Activated T-helper 2 cell treated with anti-CD3 and anti-CD28 coated beads, Interferon-gamma antibody, Interleukin-2, Interleukin-4, amounts not matched to agents 10 μg/mL and 5 μg/mL and 100 μg/mL, durations not matched to agents 14 hours and 24 hours and 36 hours (primary cell): ENCODE data around the gene CDC27. TPM values are rescaled to one million over a fixed set of nuclear protein-coding genes. Genes with fewer than 3 reads are reported as not detected.
"Not testable (repeated sequence)": the region's sequence is repeated elsewhere in the genome, so short reads cannot be mapped to it uniquely, and the experiment has no call there.

Experiments used
- DNase-seq: peaks from one replicate; pipeline ENCODE4 v3.0.0; 2021; ENCODE audit warnings: low spot score
- H3K27ac Mint-ChIP-seq: one replicate; pipeline ENCODE4 v1.8.0; 2021; ENCODE audit warnings: mixed read lengths
- H3K27me3 Mint-ChIP-seq: one replicate; pipeline ENCODE4 v1.8.0; 2021; ENCODE audit warnings: low read depth, mixed read lengths
- H3K36me3 Mint-ChIP-seq: one replicate; pipeline ENCODE4 v1.8.0; 2021; ENCODE audit warnings: low read depth, mixed read lengths
- H3K4me1 Mint-ChIP-seq: one replicate; pipeline ENCODE4 v1.8.0; 2021; ENCODE audit warnings: low read depth, mixed read lengths
- H3K4me3 Mint-ChIP-seq: one replicate; pipeline ENCODE4 v1.8.0; 2021; ENCODE audit warnings: low read depth, mild to moderate bottlenecking, moderate library complexity, mixed read lengths
- H3K9me3 Mint-ChIP-seq: one replicate; pipeline ENCODE4 v1.8.0; 2021; ENCODE audit warnings: mixed read lengths
- intact Hi-C: fragments of 100-400 bp; cut with micrococcal nuclease; formaldehyde crosslinking; loops from one replicate; pipeline ENCODE4 v1.15.1; 2023
- total RNA-seq: library from RNA; stranded (reverse); gene quantifications from 2 replicates; pipeline ENCODE4 v1.2.3, GENCODE V29; 2022

The CDC27 gene
- total RNA-seq, 1 donor from 2014 or later, result 102 TPM

DNA sequence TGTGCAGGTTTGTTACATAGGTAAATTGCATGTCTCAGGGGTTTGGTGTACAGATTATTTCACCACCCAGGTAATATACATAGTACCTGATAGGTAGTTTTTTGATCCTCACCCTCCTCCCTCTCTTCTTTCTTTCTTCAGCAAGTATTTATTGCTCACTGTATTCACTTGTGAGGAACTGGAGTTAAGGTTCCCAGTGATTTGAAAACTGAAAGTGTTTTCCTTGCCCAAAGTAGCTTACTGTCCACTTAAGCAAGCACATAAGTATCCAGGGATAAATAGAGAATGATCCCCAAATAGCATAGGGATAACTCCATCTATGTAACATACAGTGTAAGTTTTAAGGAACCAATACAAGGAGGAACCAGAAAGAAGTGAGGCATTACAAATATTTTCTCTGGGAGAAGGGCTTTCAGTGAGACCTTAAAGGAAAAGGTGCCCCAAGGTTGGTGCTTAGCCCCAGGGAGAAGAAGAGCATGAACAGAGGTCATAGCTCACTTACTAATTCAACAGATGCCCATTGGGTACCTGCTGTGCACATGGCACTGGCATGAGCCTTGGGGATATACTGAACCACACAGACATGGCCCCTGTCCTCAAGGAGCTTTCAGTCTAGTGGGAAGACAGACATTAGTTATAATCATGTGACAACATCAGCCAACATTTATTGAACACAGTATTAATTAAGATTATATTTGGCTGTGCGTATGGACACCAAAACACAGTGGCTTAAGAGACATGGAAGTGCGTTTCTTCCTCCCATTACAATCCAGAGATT is 37.0 kb upstream of the CDC27 start:
- H3K27ac Mint-ChIP-seq, result no peak overlapping the region
- intact Hi-C loops, result no loop called here
- no peak for DNase-seq
- H3K4me1 Mint-ChIP-seq, result peaks cover 22% of the 10 kb centered on the region
- peaks cover 3% of the 10 kb centered on the region for H3K36me3 Mint-ChIP-seq
- peaks cover 14% of the 10 kb centered on the region for H3K27me3 Mint-ChIP-seq
- no peak overlapping the region for H3K4me3 Mint-ChIP-seq
- peaks cover 13% of the 10 kb centered on the region for H3K9me3 Mint-ChIP-seq

DNA sequence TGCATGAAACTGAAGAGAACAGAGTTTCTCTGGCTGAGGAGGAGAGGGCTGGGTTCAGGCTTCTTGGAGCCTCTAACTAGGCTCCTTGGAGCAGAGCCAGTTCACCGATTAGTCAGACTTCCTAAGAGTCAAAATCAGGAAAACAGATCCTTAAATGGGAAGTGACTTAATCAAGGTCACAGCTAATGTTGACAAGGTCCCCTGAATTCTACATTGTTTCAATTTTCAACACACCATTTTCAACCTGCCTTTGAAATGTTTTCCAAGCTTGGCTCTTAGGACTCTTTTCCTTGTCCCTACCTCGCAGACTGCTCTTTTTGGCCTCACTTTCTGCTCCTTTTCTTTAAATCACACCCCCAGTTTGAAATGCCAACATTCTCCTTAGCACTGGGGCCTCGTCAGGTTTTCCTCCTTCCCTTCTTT is 36.4 kb upstream of the CDC27 start:
- Mint-ChIP-seq H3K27me3 (peaks cover 7% of the 10 kb centered on the region), H3K36me3 (peaks cover 3% of the 10 kb centered on the region), H3K27ac (no peak overlapping the region), H3K4me3 (no peak overlapping the region), H3K9me3 (peaks cover 13% of the 10 kb centered on the region), H3K4me1 (peaks cover 24% of the 10 kb centered on the region)
- intact Hi-C loops, result no loop called here
- no peak for DNase-seq

DNA sequence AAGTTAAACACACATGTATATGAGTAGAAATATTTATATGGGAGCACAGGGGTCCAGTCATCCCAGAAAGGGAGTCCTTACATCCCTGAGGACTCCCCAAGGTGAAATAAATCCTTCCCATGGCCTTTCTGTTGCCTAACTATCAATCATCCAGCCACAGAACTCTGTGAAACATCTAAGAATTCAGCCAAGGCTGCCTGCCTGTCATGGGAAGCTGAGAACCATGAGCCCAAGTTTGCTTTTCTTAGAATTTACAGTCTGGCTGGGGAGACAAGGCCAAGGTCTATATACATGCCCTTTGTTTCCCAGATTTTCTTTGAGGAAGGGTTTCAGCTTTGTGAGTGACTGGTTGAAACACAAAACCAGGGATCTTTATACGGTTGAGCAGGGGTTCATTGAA is 35.9 kb upstream of the CDC27 start:
- peaks cover 24% of the 10 kb centered on the region for H3K4me1 Mint-ChIP-seq
- H3K4me3 Mint-ChIP-seq, result no peak overlapping the region
- intact Hi-C loops, result no loop called here
- DNase-seq, result no peak
- peaks cover 3% of the 10 kb centered on the region for H3K36me3 Mint-ChIP-seq
- peaks cover 13% of the 10 kb centered on the region for H3K9me3 Mint-ChIP-seq
- H3K27me3 Mint-ChIP-seq, result peaks cover 4% of the 10 kb centered on the region
- no peak overlapping the region for H3K27ac Mint-ChIP-seq

DNA sequence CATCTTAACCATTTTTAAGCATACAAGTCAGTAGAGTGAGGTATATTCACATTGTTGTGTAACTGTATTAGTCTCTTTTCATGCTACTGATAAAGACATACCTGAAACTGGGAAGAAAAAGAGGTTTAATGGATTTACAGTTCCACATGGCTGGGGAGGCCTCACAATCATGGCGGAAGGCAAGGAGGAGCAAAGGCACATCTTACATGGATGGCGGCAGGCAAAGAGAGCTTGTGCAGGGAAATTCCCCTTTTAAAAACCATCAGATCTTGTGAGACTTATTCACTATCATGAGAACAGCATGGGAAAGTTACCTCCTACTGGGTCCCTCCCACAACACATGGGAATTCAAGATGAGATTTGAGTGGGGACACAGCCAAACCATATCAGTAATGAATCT is 35.0 kb upstream of the CDC27 start:
- intact Hi-C loops, DNase-seq, H3K36me3 Mint-ChIP-seq, H3K27ac Mint-ChIP-seq, H3K4me3 Mint-ChIP-seq, H3K27me3 Mint-ChIP-seq: not testable (repeated sequence)
- Mint-ChIP-seq H3K9me3 (peaks cover 13% of the 10 kb centered on the region), H3K4me1 (peaks cover 23% of the 10 kb centered on the region)

DNA sequence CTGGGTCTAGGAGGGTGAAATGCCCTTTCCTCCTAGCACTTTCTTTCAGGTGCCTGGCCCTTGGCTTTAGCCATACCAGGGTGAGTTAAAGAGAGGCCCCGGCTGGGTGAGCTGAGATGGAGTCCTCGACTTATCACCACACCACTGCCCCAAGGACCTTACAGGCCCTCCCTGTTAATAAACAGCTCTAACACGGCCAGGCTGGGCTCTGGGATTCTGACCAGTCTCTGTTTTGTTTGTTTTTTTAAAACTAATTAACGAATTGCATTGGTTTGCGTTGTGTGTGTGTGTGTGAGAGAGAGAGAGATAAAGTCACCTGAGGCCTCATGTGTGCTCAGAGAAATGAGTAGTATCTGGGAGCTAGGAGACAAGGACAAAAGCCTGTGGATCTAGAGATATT is 34.4 kb upstream of the CDC27 start:
- Mint-ChIP-seq H3K4me1 (peaks cover 28% of the 10 kb centered on the region), H3K27ac (no peak overlapping the region), H3K9me3 (peaks cover 13% of the 10 kb centered on the region), H3K4me3 (no peak overlapping the region), H3K36me3 (peaks cover 3% of the 10 kb centered on the region), H3K27me3 (peaks cover 4% of the 10 kb centered on the region)
- DNase-seq, result no peak
- intact Hi-C loops, result no loop called here

DNA sequence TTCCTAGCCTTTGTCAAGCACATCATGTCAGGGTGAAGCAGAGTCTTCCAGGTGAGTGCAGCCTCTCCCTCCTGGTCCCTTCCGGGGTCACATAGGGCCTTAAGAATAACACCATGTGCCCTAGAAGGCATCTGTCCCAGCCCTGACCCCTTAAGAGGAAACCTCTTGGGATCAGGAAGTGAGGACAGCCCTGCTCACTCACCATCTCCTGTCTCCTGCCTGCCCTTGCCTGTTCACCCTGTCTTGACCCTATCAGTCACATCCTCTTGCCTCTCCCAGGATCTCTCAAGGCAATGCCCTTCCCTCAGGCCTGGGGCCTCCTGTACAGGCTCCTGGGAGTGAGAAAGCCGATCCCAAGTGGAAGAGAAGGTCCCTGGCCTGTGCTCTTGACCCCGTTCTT is 33.9 kb upstream of the CDC27 start:
- Mint-ChIP-seq H3K4me3 (no peak overlapping the region), H3K27ac (no peak overlapping the region)

DNA sequence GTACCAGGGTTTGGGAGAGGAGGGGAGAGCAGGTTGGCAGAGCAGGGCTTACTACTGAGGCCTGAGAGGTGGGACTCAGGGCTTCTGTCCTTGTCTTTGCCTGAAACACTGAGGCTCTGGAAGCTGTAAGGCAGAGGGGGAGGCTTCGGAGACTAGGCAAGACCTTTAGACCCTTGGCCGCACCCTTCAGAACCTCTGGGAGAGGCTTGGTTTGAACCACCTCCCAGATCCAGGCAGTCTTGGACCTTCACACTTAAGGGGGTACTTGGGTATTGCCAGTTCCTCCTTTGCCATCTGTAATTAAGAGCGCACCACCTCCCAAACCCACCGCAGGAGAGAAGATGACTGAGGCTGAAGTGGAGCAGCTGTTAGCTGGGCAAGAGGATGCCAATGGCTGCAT is 33.0 kb upstream of the CDC27 start:
- no peak overlapping the region for H3K4me3 Mint-ChIP-seq
- DNase-seq, result no peak
- intact Hi-C loops, result no loop called here
- peaks cover 30% of the 10 kb centered on the region for H3K4me1 Mint-ChIP-seq
- H3K27me3 Mint-ChIP-seq, result no peaks in the 10 kb centered on the region
- H3K9me3 Mint-ChIP-seq, result peaks cover 13% of the 10 kb centered on the region
- H3K36me3 Mint-ChIP-seq, result peaks cover 3% of the 10 kb centered on the region
- H3K27ac Mint-ChIP-seq, result no peak overlapping the region

More for the DNA sequence above, 33.9 kb upstream of the CDC27 start:
- no peak for DNase-seq
- H3K27me3 Mint-ChIP-seq, result peaks cover 4% of the 10 kb centered on the region
- peaks cover 3% of the 10 kb centered on the region for H3K36me3 Mint-ChIP-seq
- peaks cover 13% of the 10 kb centered on the region for H3K9me3 Mint-ChIP-seq
- H3K4me1 Mint-ChIP-seq, result peaks cover 30% of the 10 kb centered on the region
- intact Hi-C loops, result no loop called here

DNA sequence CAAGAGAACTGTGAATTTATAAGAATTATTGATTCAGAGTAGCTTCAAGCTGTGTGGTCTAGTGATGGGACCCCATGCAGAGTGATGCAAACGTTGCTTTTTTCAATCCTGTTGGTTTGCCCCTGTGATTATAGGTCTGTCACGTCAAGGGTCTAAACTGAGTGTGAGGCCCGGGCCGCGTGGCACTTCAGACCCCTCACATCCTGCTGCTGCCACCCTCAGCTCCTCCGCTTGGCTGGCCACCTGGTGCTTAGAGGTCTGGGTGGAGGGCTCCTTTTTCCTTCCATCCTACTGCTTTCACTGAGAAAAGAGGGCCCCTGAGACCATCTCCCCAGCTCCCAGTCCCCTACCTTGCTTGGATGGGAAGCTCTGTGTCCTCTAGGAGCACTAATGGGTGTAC is 32.1 kb upstream of the CDC27 start:
- no peak for DNase-seq
- Mint-ChIP-seq H3K27me3 (peaks cover 2% of the 10 kb centered on the region), H3K36me3 (peaks cover 3% of the 10 kb centered on the region), H3K27ac (no peak overlapping the region), H3K4me1 (peaks cover 31% of the 10 kb centered on the region), H3K9me3 (peaks cover 13% of the 10 kb centered on the region), H3K4me3 (no peak overlapping the region)
- intact Hi-C loops, result no loop called here

DNA sequence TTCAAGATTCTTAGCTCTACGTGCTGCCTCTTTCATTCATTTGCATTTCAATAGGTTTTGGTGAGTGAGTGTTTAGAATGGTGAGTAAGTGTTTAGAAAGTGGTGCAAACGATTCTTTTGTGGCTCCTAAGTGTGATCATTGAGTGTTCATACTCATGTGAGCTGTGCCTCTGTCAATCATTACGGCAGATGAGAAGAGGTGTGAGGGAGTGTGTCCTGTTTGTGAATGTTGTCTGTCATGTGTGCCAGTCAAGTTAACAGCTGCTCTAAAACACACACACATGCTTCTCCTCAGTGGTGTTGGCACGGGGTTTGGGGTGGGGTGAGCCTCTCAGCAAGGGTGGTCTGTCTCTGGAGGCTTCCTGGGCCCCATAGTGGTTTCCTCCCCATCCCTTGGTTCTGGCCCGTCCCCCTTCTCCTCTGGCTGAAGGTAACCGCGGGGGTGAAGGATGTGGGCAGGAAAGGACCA is 31.5 kb upstream of the CDC27 start:
- peaks cover 31% of the 10 kb centered on the region for H3K4me1 Mint-ChIP-seq
- intact Hi-C loops, result no loop called here
- H3K27me3 Mint-ChIP-seq, result peaks cover 4% of the 10 kb centered on the region
- no peak overlapping the region for H3K27ac Mint-ChIP-seq
- no peak for DNase-seq
- H3K4me3 Mint-ChIP-seq, result no peak overlapping the region
- peaks cover 13% of the 10 kb centered on the region for H3K9me3 Mint-ChIP-seq
- peaks cover 3% of the 10 kb centered on the region for H3K36me3 Mint-ChIP-seq

DNA sequence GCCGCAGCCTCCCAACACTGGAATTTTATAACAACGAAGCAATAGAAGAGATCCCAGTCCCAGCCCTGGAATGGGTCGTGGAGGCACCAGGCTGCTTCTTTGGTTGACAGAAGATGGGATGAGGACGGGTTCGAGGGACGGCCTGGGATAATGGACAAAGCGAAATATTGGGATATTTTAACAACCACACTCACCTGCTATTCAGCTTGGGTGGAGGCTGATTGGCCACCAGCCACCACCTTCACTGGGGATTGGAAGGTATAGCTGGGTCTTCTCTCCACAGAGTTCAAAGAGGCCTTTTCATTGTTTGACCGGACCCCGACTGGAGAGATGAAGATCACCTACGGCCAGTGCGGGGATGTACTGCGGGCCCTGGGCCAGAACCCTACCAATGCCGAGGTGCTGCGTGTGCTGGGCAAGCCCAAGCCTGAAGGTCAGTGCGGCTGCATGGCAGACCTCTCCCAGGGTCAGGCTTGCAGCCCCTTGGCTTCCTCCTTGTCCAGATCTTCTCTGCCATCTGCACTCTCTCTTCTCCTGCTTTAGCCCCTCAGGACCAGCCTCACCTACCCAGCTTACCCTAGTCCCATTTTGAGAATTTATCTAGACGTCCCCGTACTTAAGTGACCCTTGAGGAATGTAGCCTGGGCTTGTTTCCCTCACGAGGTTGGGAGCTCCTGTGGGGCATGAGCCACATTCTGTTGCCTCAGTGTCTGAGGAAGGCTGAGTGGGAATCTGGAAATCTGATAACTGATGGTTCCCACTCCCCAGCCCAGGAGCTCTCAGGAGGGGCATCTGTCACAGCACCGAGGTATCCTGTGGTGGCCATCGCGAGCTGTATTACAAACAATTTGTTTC is 30.8 kb upstream of the CDC27 start:
- Mint-ChIP-seq H3K36me3 (peaks cover 3% of the 10 kb centered on the region), H3K9me3 (peaks cover 13% of the 10 kb centered on the region), H3K27me3 (peaks cover 7% of the 10 kb centered on the region), H3K27ac (no peak overlapping the region), H3K4me3 (no peak overlapping the region), H3K4me1 (peaks cover 31% of the 10 kb centered on the region)
- no peak for DNase-seq
- intact Hi-C loops, result no loop called here

DNA sequence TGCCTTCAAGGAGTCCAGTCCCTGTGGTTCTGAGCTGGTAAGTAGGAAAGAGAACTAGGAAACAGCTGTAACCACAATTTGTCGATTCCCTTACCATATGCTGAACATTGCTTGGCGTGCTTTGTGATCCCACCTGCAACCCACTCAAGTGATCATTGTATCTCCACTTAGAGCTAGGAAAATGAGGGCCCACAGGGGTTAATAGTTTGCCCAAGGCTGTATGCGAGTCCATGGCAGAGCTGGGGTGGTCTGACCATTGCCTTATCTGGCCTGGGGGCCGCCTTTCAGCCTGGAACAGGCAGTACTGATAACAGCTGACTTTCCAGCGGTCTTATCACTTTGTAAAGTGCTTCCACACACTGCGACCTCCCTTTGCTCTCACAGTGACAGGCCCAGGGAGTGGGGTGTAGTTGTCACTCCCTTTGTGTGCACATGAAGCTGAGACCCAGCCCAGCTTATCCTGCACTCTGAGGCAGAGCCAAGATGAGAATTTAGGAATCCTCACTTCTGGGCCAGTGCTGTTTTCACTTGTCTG is 29.9 kb upstream of the CDC27 start:
- Mint-ChIP-seq H3K27ac (no peak overlapping the region), H3K36me3 (peaks cover 1% of the 10 kb centered on the region), H3K27me3 (peaks cover 7% of the 10 kb centered on the region), H3K4me1 (peaks cover 31% of the 10 kb centered on the region), H3K4me3 (no peak overlapping the region), H3K9me3 (peaks cover 6% of the 10 kb centered on the region)
- intact Hi-C loops, result no loop called here
- no peak for DNase-seq

DNA sequence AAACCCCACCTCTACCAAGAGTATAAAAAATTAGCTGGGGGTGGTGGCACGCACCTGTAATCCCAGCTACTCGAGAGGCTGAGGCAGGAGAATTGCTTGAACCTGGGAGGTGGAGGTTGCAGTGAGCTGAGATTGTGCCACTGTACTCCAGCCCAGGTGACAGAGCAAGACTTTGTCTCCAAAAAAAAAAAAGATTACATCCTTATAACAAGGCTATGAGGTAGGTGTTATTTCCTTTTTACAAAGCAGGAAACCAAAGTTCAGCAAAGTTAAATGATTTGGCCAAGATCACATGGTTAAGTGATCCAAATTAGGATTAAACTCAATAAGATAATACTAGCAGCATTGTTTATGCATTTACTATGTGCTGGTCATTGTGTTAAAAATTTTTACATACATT is 28.2 kb upstream of the CDC27 start:
- H3K4me3 Mint-ChIP-seq, H3K9me3 Mint-ChIP-seq, intact Hi-C loops, DNase-seq, H3K36me3 Mint-ChIP-seq, H3K27ac Mint-ChIP-seq: not testable (repeated sequence)
- Mint-ChIP-seq H3K27me3 (peaks cover 13% of the 10 kb centered on the region), H3K4me1 (peaks cover 31% of the 10 kb centered on the region)

DNA sequence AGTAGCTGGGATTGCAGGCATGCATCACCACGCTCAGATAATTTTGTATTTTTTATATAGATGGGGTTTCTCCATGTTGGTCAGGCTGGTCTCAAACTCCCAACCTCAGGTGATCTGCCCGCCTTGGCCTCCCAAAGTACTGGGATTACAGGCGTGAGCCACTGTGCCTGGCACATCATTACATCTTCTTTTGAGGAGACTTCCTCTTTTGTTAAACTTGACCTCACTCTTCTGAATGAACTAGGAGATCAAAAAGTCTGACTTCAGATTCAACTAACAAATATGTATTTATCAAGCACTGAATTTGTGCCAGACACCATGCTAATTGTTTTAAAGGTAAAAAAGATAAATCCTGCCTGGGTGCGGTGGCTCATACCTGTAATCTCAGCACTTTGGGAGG is 27.7 kb upstream of the CDC27 start:
- H3K27me3 Mint-ChIP-seq, result peaks cover 15% of the 10 kb centered on the region
- peaks cover 31% of the 10 kb centered on the region for H3K4me1 Mint-ChIP-seq
- H3K4me3 Mint-ChIP-seq, H3K36me3 Mint-ChIP-seq, intact Hi-C loops, DNase-seq, H3K9me3 Mint-ChIP-seq, H3K27ac Mint-ChIP-seq: not testable (repeated sequence)
